Measurements from ENCODE around the gene DIP2A. TPM values are rescaled to one million over a fixed set of nuclear protein-coding genes. Genes with fewer than 3 reads are reported as not detected.
"Not testable (repeated sequence)": the region's sequence is repeated elsewhere in the genome, so short reads cannot be mapped to it uniquely, and the experiment has no call there.

Gene DIP2A
- total and polyA plus RNA-seq, 11 donors = 13.4 to 31.9 (median 22.6) TPM

GRCh38 chr21:46515109-46515508 lies 56.4 kb downstream of the DIP2A start:
- Histone ChIP-seq H3K27me3 (no peaks in the 10 kb centered on the region), H3K4me3 (no peak overlapping the region), H3K27ac (peak overlapping the region in 2 of 12 donors; percentile 9 to 23), H3K36me3 (peaks cover 0 to 56% (median 51%) of the 10 kb centered on the region in 9 donors), H3K4me1 (peaks cover 0 to 25% (median 12%) of the 10 kb centered on the region in 12 donors), H3K9me3 (peaks cover 0 to 7% (median 0%) of the 10 kb centered on the region in 12 donors)
- intact Hi-C loops (cut with DNase I) = loop anchor here in 1 of 10 donors (5.0 kb wide), 1 partner anchor 53 kb away; no protein-coding TSS in a partner anchor
- no peak for TF ChIP-seq POLR2A (IDR thresholded peaks at IDR 0.05)
- TF ChIP-seq, protein P1, sequence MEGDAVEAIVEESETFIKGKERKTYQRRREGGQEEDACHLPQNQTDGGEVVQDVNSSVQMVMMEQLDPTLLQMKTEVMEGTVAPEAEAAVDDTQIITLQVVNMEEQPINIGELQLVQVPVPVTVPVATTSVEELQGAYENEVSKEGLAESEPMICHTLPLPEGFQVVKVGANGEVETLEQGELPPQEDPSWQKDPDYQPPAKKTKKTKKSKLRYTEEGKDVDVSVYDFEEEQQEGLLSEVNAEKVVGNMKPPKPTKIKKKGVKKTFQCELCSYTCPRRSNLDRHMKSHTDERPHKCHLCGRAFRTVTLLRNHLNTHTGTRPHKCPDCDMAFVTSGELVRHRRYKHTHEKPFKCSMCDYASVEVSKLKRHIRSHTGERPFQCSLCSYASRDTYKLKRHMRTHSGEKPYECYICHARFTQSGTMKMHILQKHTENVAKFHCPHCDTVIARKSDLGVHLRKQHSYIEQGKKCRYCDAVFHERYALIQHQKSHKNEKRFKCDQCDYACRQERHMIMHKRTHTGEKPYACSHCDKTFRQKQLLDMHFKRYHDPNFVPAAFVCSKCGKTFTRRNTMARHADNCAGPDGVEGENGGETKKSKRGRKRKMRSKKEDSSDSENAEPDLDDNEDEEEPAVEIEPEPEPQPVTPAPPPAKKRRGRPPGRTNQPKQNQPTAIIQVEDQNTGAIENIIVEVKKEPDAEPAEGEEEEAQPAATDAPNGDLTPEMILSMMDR (IDR thresholded peaks at IDR 0.05) = no peak
- DNase-seq (peak; percentile 40 to 81 (median 69)), ATAC-seq (peak; percentile 58 to 69 (median 62))
- WGBS, 4 donors = 18 to 28% (median 23%) methylated on average over 2 of the region's 2 CpGs

DNA sequence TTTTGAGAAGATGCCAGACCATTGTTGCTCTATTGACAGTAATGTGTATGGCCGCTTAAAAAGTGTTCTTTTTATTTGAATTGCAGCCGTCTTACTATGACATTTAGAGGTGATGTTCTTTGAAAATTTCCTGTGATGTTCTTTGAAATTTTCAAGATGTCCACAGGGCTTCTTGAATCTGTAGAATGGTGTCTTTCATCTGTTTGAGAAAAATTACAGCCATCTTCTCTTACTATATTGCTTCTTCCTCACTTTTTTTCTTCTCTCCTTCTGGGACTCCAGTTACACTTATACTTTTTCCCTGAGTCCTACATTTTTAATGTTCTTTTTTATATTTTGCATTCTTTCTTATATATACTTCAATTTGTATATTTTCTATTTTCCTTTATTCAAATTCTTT lies 57.4 kb downstream of the DIP2A start:
- peak overlapping the region in 1 of 12 donors; percentile 23 for H3K27ac ChIP-seq
- WGBS, 4 donors = 89 to 96% (median 92%) methylated on average over 2 of the region's 2 CpGs
- H3K27me3 ChIP-seq = no peaks in the 10 kb centered on the region
- no peak for DNase-seq
- peaks cover 0 to 53% (median 46%) of the 10 kb centered on the region in 9 donors for H3K36me3 ChIP-seq
- H3K9me3 ChIP-seq = peaks cover 0 to 7% (median 0%) of the 10 kb centered on the region in 12 donors
- intact Hi-C loops (cut with DNase I) = loop anchor here in 1 of 10 donors (5.0 kb wide), 1 partner anchor 54 kb away; no protein-coding TSS in a partner anchor
- TF ChIP-seq POLR2A (IDR thresholded peaks at IDR 0.05) = no peak
- TF ChIP-seq, protein P1 (IDR thresholded peaks at IDR 0.05) = no peak
- ATAC-seq = no peak
- peaks cover 0 to 25% (median 12%) of the 10 kb centered on the region in 12 donors for H3K4me1 ChIP-seq
- no peak overlapping the region for H3K4me3 ChIP-seq

DNA sequence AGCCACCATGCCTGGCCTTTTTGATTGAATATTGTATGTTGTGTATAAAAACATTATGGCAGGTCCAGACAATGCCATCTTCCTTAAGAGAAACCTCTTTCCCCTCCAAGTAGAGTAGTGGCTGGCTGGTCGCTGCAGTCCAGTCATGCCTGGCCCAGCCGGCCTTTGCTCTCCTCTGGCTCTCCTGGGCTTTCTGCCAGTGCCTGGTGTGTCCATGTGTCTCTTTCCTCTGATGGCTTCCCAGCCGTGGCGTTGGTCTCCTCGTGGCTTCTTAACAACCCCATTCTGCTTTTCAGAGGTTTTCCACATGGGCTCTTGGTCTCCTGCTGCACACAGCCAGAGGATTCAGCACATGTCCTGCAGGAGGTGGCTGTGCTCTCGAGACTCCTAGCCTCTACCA lies 58.7 kb downstream of the DIP2A start:
- intact Hi-C loops (cut with DNase I) = loop anchor here in 1 of 10 donors (5.0 kb wide), 1 partner anchor 55 kb away; no protein-coding TSS in a partner anchor
- Histone ChIP-seq H3K4me3 (no peak overlapping the region), H3K36me3 (peaks cover 0 to 50% (median 40%) of the 10 kb centered on the region in 9 donors), H3K27me3 (no peaks in the 10 kb centered on the region), H3K9me3 (peaks cover 0 to 7% (median 0%) of the 10 kb centered on the region in 12 donors), H3K27ac (no peak overlapping the region), H3K4me1 (peaks cover 0 to 25% (median 12%) of the 10 kb centered on the region in 12 donors)
- ATAC-seq (peak in 3 of 4 donors; percentile 85 to 90 (median 86)), DNase-seq (peak in 4 of 5 donors; percentile 44 to 79 (median 63))
- WGBS, 4 donors = 51 to 62% (median 53%) methylated on average over 6 of the region's 6 CpGs
- TF ChIP-seq, protein P1 (IDR thresholded peaks at IDR 0.05) = no peak
- no peak for TF ChIP-seq POLR2A (IDR thresholded peaks at IDR 0.05)

DNA sequence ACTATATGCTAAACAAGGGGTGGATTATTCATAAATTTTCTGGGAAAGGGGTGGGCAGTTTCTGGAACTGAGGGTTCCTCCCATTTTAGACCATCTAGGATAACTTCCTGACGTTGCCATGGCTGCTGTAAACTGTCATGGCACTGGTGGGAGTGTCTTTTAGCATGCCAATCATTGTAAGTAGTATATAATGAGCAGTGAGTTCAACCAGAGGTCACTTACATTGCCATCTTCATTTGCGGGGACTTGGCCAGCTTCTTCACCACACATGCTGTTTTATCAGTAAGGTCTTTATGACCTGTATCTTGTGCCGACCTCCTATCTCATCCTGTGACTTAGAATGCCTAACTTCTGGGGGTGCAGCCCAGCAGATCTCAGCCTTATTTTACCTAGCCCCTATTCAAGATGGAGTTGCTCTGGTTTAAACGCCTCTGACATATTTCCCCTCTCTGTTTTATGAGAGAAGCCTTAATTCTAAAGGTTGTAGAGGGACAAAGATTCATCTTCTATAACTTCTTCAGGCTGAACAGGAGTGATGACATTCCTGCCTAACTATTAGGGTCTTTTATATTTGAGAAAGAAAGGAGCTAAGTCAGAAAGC lies 60.4 kb downstream of the DIP2A start:
- no peak overlapping the region for H3K4me3 ChIP-seq
- DNase-seq = no peak
- no peak for ATAC-seq
- TF ChIP-seq, protein P1 (IDR thresholded peaks at IDR 0.05) = no peak
- no peak for TF ChIP-seq POLR2A (IDR thresholded peaks at IDR 0.05)
- H3K36me3 ChIP-seq = peaks cover 0 to 47% (median 25%) of the 10 kb centered on the region in 9 donors
- peaks cover 0 to 25% (median 12%) of the 10 kb centered on the region in 12 donors for H3K4me1 ChIP-seq
- no peak overlapping the region for H3K27ac ChIP-seq
- H3K27me3 ChIP-seq = no peaks in the 10 kb centered on the region
- intact Hi-C loops (cut with DNase I) = loop anchor here in 1 of 10 donors (5.0 kb wide), 1 partner anchor 57 kb away; no protein-coding TSS in a partner anchor
- peaks cover 0 to 7% (median 0%) of the 10 kb centered on the region in 12 donors for H3K9me3 ChIP-seq
- WGBS, 4 donors = 55 to 56% (median 56%) methylated on average over 4 of the region's 4 CpGs

- DNase-seq; H3K4me3 ChIP-seq; H3K9me3 ChIP-seq; H3K27ac ChIP-seq; ATAC-seq; H3K27me3 ChIP-seq; intact Hi-C loops (cut with DNase I): not testable (repeated sequence)
- H3K4me1 ChIP-seq = peaks cover 0 to 13% (median 0%) of the 10 kb centered on the region in 12 donors
- 83 to 87% (median 85%) methylated on average over 8 of the region's 8 CpGs for WGBS, 4 donors
- H3K36me3 ChIP-seq = peaks cover 0 to 48% (median 43%) of the 10 kb centered on the region in 9 donors
Observed at GRCh38 chr21:46527393-46527792, 68.7 kb downstream of the DIP2A start.
